Neural crest cell (in vitro differentiated cells): ENCODE measurements around the gene CRACDL. TPM values are rescaled to one million over a fixed set of nuclear protein-coding genes. Genes with fewer than 3 reads are reported as not detected.

ENCODE experiments used
- DNase-seq: peaks from one replicate; pipeline ENCODE4 v3.0.0; 2021; ENCODE audit warnings: low read depth, mixed read lengths, low spot score
- H3K27ac Mint-ChIP-seq: one replicate; pipeline ENCODE4 v1.8.0; 2021; ENCODE audit warnings: mild to moderate bottlenecking, mixed read lengths; ENCODE audit not compliant: unreplicated experiment
- H3K27me3 Mint-ChIP-seq: 2 replicates; pipeline ENCODE4 v1.8.0; 2021; ENCODE audit warnings: low read depth, mild to moderate bottlenecking, mixed read lengths
- H3K36me3 Mint-ChIP-seq: 2 replicates; pipeline ENCODE4 v1.8.0; 2021; ENCODE audit warnings: low read depth, mild to moderate bottlenecking, mixed read lengths
- H3K4me1 Mint-ChIP-seq: 2 replicates; pipeline ENCODE4 v1.8.0; 2021; ENCODE audit warnings: mixed read lengths
- H3K4me3 Mint-ChIP-seq: one replicate; pipeline ENCODE4 v1.8.0; 2021; ENCODE audit warnings: mild to moderate bottlenecking, mixed read lengths
- H3K9me3 Mint-ChIP-seq: 2 replicates; pipeline ENCODE4 v1.8.0; 2021; ENCODE audit warnings: mixed read lengths
- total RNA-seq: library from RNA; stranded (reverse); gene quantifications from 2 replicates; pipeline ENCODE4 v1.2.1, GENCODE V29; 2021
- TF ChIP-seq, protein P1 (sequence below): fragments of 200-600 bp; sonication (generic); conservative IDR thresholded peaks from 2 replicates; pipeline ENCODE4 v1.5.0; 2021; ENCODE audit warnings: antibody characterized with exemption, mild to moderate bottlenecking

Gene CRACDL
- total RNA-seq, 1 donor from 2014 or later = 0.37 TPM

- H3K27me3 Mint-ChIP-seq = no peaks in the 10 kb centered on the region
- TF ChIP-seq, protein P1, sequence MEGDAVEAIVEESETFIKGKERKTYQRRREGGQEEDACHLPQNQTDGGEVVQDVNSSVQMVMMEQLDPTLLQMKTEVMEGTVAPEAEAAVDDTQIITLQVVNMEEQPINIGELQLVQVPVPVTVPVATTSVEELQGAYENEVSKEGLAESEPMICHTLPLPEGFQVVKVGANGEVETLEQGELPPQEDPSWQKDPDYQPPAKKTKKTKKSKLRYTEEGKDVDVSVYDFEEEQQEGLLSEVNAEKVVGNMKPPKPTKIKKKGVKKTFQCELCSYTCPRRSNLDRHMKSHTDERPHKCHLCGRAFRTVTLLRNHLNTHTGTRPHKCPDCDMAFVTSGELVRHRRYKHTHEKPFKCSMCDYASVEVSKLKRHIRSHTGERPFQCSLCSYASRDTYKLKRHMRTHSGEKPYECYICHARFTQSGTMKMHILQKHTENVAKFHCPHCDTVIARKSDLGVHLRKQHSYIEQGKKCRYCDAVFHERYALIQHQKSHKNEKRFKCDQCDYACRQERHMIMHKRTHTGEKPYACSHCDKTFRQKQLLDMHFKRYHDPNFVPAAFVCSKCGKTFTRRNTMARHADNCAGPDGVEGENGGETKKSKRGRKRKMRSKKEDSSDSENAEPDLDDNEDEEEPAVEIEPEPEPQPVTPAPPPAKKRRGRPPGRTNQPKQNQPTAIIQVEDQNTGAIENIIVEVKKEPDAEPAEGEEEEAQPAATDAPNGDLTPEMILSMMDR = no peak
- H3K9me3 Mint-ChIP-seq = no peaks in the 10 kb centered on the region
- no peaks in the 10 kb centered on the region for H3K36me3 Mint-ChIP-seq
- no peak for DNase-seq
- H3K4me1 Mint-ChIP-seq = no peaks in the 10 kb centered on the region
- H3K4me3 Mint-ChIP-seq = no peak overlapping the region
- no peak overlapping the region for H3K27ac Mint-ChIP-seq
These were observed 61.8 kb downstream of the CRACDL start for GRCh38 chr2:98874186-98874689.

DNA sequence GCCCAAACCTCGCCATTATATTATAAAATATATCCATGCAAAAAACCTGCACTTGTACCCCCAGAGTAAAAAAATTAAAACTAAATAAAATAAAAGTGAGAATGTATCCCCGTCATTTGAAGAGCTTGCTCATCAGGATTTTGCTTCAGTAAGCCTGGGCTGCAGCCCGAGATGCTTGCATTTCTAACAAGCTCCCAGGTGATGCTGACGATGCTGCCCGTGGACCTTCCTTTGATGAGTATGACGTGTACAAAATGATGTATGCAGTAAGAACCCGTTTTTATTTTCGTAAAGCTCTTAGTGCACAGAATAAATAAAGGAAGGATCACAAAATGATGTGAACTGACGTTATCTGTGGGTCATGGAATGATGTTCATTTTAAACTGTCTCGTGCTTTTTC lies 63.5 kb downstream of the CRACDL start:
- no peak for DNase-seq
- Mint-ChIP-seq H3K9me3 (no peaks in the 10 kb centered on the region), H3K4me1 (no peaks in the 10 kb centered on the region), H3K27me3 (no peaks in the 10 kb centered on the region), H3K36me3 (no peaks in the 10 kb centered on the region), H3K4me3 (no peak overlapping the region), H3K27ac (no peak overlapping the region)
- TF ChIP-seq, protein P1 = no peak

- Mint-ChIP-seq H3K4me3 (no peak overlapping the region), H3K27ac (no peak overlapping the region), H3K9me3 (no peaks in the 10 kb centered on the region), H3K36me3 (no peaks in the 10 kb centered on the region), H3K27me3 (no peaks in the 10 kb centered on the region), H3K4me1 (no peaks in the 10 kb centered on the region)
- no peak for DNase-seq
- TF ChIP-seq, protein P1 = no peak
These were observed 64.5 kb downstream of the CRACDL start for GRCh38 chr2:98871506-98871905.

DNA sequence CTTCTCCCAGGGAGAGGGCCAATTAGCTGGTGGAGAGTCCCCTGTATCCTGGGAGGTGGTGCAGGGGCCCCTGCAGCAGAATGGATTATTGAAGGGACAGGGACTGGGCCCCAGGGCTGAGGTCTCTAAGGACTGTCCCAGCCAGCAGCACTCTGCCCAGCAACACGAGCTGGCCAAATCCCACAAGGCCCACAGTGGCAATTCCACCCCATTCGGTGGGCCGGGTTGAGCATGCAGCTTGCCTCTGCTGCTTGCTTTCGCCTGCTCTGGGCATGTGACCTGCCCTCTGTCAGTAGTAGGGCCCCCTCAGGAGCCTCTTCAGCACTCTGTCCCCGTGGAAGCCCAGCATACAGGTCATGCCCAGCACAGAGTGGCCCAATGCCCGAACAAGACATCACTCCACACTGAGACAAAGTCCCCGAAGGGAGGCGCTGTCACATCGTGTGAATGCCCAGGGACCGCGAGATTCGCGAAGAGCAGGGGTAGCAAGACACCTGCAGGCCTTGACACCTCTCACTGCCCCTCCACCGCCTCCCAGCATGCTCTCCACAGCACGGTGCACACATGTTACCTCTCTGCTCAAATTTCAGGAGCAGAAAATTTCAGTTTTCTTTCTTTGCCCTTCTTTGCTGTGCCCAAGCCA lies 65.4 kb downstream of the CRACDL start:
- TF ChIP-seq, protein P1 = no peak
- no peaks in the 10 kb centered on the region for H3K9me3 Mint-ChIP-seq
- H3K4me3 Mint-ChIP-seq = no peak overlapping the region
- no peak overlapping the region for H3K27ac Mint-ChIP-seq
- no peaks in the 10 kb centered on the region for H3K27me3 Mint-ChIP-seq
- H3K36me3 Mint-ChIP-seq = no peaks in the 10 kb centered on the region
- no peak for DNase-seq
- H3K4me1 Mint-ChIP-seq = no peaks in the 10 kb centered on the region

GRCh38 chr2:98869870-98870269 lies 66.2 kb downstream of the CRACDL start:
- no peak overlapping the region for H3K27ac Mint-ChIP-seq
- no peaks in the 10 kb centered on the region for H3K9me3 Mint-ChIP-seq
- H3K27me3 Mint-ChIP-seq = no peaks in the 10 kb centered on the region
- no peaks in the 10 kb centered on the region for H3K36me3 Mint-ChIP-seq
- TF ChIP-seq, protein P1 = no peak
- H3K4me1 Mint-ChIP-seq = no peaks in the 10 kb centered on the region
- H3K4me3 Mint-ChIP-seq = no peak overlapping the region
- DNase-seq = no peak
